GM18499 (cell line): ENCODE data around the gene RPS6KB2.

ENCODE experiments used
- ATAC-seq: cut with Tn5 transposase; IDR thresholded peaks from one replicate; pipeline ENCODE4 v1.9.1; 2021; ENCODE audit warnings: moderate number of reproducible peaks; ENCODE audit not compliant: insufficient read depth, unreplicated experiment

RPS6KB2 gene

GRCh38 chr11:67483831-67484665, 55.8 kb downstream of the RPS6KB2 start:
- no peak for ATAC-seq

DNA sequence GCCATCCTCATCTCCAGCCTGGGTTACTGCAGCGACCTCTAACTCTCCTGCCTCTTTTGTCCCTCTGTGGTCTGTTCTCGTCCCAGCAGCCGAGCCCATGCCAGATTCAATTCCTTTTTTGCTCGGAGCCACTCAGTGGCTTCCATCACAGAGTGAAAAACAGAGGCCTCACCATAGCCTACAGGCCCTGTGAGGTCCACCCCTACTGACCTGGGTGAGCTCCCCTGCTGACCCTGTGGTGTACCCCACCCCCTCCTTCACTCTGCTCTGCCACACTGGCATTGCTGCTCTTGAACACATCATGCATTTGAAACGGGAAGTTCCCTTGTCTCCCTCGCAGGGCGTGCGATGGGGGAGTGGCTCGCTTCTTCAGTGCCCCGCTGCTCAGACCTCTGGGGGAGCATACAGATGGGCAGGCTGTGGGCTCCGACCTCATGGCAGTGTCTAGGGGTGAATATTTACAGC, 56.6 kb downstream of the RPS6KB2 start:
- no peak for ATAC-seq
